MM.1S (cell line): ENCODE results near the gene BHLHA9.

Source experiments
- DNase-seq: peaks from one replicate; pipeline ENCODE4 v3.0.0-alpha.2; 2015
- H2AFZ ChIP-seq: fragments of 300-600 bp; sonication (generic); 2 replicates; pipeline ENCODE4 v1.6.0; 2016; ENCODE audit warnings: antibody characterized with exemption, low read length
- H3F3A ChIP-seq: fragments of 300-600 bp; sonication (generic); 2 replicates; pipeline ENCODE4 v1.6.1; 2016; ENCODE audit warnings: mild to moderate bottlenecking, antibody characterized with exemption, low read length, moderate library complexity, mixed read lengths; ENCODE audit not compliant: insufficient read depth
- H3K27ac ChIP-seq: fragments of 300-600 bp; sonication (generic); 2 replicates; pipeline ENCODE4 v1.5.1; 2016; ENCODE audit warnings: mild to moderate bottlenecking, low read length
- H3K27me3 ChIP-seq: fragments of 300-600 bp; sonication (generic); replicated peaks from 2 replicates; pipeline ENCODE4 v1.6.0; 2016; ENCODE audit warnings: low read length; ENCODE audit not compliant: insufficient read depth
- H3K36me3 ChIP-seq: fragments of 300-600 bp; sonication (generic); replicated peaks from 2 replicates; pipeline ENCODE4 v1.6.1; 2016; ENCODE audit warnings: mild to moderate bottlenecking, low read length, mixed read lengths; ENCODE audit not compliant: insufficient read depth
- H3K4me1 ChIP-seq: fragments of 300-600 bp; sonication (generic); 2 replicates; pipeline ENCODE4 v1.6.1; 2016; ENCODE audit warnings: low read length, mixed read lengths
- H3K4me2 ChIP-seq: fragments of 300-600 bp; sonication (generic); 2 replicates; pipeline ENCODE4 v1.6.0; 2016; ENCODE audit warnings: low read depth, low read length
- H3K4me3 ChIP-seq: fragments of 300-600 bp; sonication (generic); 2 replicates; pipeline ENCODE4 v1.5.1; 2016; ENCODE audit warnings: low read length, mixed read lengths
- H3K79me2 ChIP-seq: fragments of 300-600 bp; sonication (generic); 2 replicates; pipeline ENCODE4 v1.6.1; 2016; ENCODE audit warnings: mixed run types, low read length, mixed read lengths
- H3K9ac ChIP-seq: fragments of 300-600 bp; sonication (generic); 2 replicates; pipeline ENCODE4 v1.6.1; 2016; ENCODE audit warnings: low read length, mixed read lengths
- H3K9me2 ChIP-seq: fragments of 300-600 bp; sonication (generic); replicated peaks from 2 replicates; pipeline ENCODE4 v1.6.1; 2016; ENCODE audit warnings: mild to moderate bottlenecking, low read length, mixed read lengths; ENCODE audit not compliant: insufficient read depth
- H3K9me3 ChIP-seq: fragments of 300-600 bp; sonication (generic); replicated peaks from 2 replicates; pipeline ENCODE4 v1.6.1; 2016; ENCODE audit warnings: mild to moderate bottlenecking, low read length, mixed read lengths; ENCODE audit not compliant: insufficient read depth
- H4K20me1 ChIP-seq: fragments of 300-600 bp; sonication (generic); 2 replicates; pipeline ENCODE4 v1.6.1; 2016; ENCODE audit warnings: mild to moderate bottlenecking, low read length, moderate library complexity, mixed read lengths; ENCODE audit not compliant: insufficient read depth
- EZH2 ChIP-seq: fragments of 300-600 bp; sonication (generic); optimal IDR thresholded peaks from 2 replicates; pipeline ENCODE3; 2017; ENCODE audit warnings: low read depth, mild to moderate bottlenecking, antibody characterized with exemption, low read length, mixed read lengths
- EZH2phosphoT487 ChIP-seq: fragments of 300-600 bp; sonication (generic); IDR thresholded peaks from 2 replicates; pipeline ENCODE4 v1.6.1; 2018; ENCODE audit warnings: antibody characterized with exemption, low read length
- TF ChIP-seq, protein P1 (sequence below): fragments of 300-600 bp; sonication (generic); IDR thresholded peaks from 2 replicates; pipeline ENCODE4 v1.5.1; 2016; ENCODE audit warnings: antibody characterized with exemption, low read length, mixed read lengths

Gene BHLHA9

DNA sequence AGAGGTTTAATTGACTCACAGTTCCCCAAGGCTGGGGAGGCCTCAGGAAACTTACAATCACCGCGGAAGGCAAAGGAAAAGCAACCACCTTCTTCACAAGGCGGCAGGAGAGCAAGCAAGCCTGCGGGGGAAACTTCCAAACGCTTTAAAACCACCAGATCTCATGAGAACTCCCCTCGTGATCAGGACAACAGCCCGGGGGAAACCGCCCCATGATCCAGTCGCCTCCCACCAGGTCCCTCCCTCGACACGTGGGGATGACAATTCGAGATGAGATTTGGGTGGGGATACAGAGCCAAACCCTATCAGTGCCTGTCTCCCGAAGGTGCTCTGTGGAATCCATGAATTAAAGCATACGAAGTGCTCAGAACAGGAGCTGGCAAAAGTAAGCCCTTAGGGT lies 46.6 kb upstream of the BHLHA9 start:
- Histone ChIP-seq H3K4me3 (no peak overlapping the region), H3K9me2 (no peaks in the 10 kb centered on the region), H3K36me3 (no peaks in the 10 kb centered on the region), H3F3A (no peaks in the 10 kb centered on the region), H3K4me1 (no peaks in the 10 kb centered on the region), H3K9ac (no peak overlapping the region), H3K27me3 (peaks cover 95% of the 10 kb centered on the region), H3K9me3 (no peaks in the 10 kb centered on the region), H3K4me2 (no peak overlapping the region), H3K79me2 (no peaks in the 10 kb centered on the region), H2AFZ (no peak overlapping the region), H4K20me1 (no peaks in the 10 kb centered on the region), H3K27ac (no peak overlapping the region)
- DNase-seq: no peak
- TF ChIP-seq, protein P1, sequence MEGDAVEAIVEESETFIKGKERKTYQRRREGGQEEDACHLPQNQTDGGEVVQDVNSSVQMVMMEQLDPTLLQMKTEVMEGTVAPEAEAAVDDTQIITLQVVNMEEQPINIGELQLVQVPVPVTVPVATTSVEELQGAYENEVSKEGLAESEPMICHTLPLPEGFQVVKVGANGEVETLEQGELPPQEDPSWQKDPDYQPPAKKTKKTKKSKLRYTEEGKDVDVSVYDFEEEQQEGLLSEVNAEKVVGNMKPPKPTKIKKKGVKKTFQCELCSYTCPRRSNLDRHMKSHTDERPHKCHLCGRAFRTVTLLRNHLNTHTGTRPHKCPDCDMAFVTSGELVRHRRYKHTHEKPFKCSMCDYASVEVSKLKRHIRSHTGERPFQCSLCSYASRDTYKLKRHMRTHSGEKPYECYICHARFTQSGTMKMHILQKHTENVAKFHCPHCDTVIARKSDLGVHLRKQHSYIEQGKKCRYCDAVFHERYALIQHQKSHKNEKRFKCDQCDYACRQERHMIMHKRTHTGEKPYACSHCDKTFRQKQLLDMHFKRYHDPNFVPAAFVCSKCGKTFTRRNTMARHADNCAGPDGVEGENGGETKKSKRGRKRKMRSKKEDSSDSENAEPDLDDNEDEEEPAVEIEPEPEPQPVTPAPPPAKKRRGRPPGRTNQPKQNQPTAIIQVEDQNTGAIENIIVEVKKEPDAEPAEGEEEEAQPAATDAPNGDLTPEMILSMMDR: no peak
- TF ChIP-seq EZH2 (no peak), EZH2phosphoT487 (no peak)

- no peaks in the 10 kb centered on the region for H3K79me2 ChIP-seq
- H3K27me3 ChIP-seq: peaks cover 89% of the 10 kb centered on the region
- no peaks in the 10 kb centered on the region for H4K20me1 ChIP-seq
- H3K9me3 ChIP-seq: no peaks in the 10 kb centered on the region
- no peak overlapping the region for H3K4me3 ChIP-seq
- no peak for TF ChIP-seq EZH2phosphoT487
- TF ChIP-seq, protein P1: no peak
- TF ChIP-seq EZH2: no peak
- no peaks in the 10 kb centered on the region for H3K36me3 ChIP-seq
- DNase-seq: no peak
- H3K4me1 ChIP-seq: no peaks in the 10 kb centered on the region
- H2AFZ ChIP-seq: no peak overlapping the region
- no peak overlapping the region for H3K27ac ChIP-seq
- no peaks in the 10 kb centered on the region for H3K9me2 ChIP-seq
- no peak overlapping the region for H3K9ac ChIP-seq
- no peak overlapping the region for H3K4me2 ChIP-seq
- H3F3A ChIP-seq: no peaks in the 10 kb centered on the region
These were observed 45.9 kb upstream of the BHLHA9 start for GRCh38 chr17:1224330-1224729.

GRCh38 chr17:1226308-1226707 lies 43.9 kb upstream of the BHLHA9 start:
- no peaks in the 10 kb centered on the region for H3K9me2 ChIP-seq
- H4K20me1 ChIP-seq: no peaks in the 10 kb centered on the region
- no peak overlapping the region for H3K27ac ChIP-seq
- H3K4me3 ChIP-seq: no peak overlapping the region
- H3K36me3 ChIP-seq: no peaks in the 10 kb centered on the region
- no peaks in the 10 kb centered on the region for H3F3A ChIP-seq
- H3K9ac ChIP-seq: no peak overlapping the region
- TF ChIP-seq EZH2 (no peak), EZH2phosphoT487 (no peak)
- TF ChIP-seq, protein P1: no peak
- H3K27me3 ChIP-seq: peaks cover 84% of the 10 kb centered on the region
- H3K4me1 ChIP-seq: no peaks in the 10 kb centered on the region
- DNase-seq: no peak
- H3K4me2 ChIP-seq: no peak overlapping the region
- no peaks in the 10 kb centered on the region for H3K79me2 ChIP-seq
- no peaks in the 10 kb centered on the region for H3K9me3 ChIP-seq
- no peak overlapping the region for H2AFZ ChIP-seq
